GM20431 (cell line): ENCODE results near the gene MRPL21.

Experiments used
- in situ Hi-C: fragments of 300-500 bp; cut with MseI, MboI; formaldehyde crosslinking; loops from one replicate; pipeline ENCODE4 v1.15.0; 2020; ENCODE audit warnings: low sequenced_read_pairs; ENCODE audit not compliant: unreplicated experiment

Gene MRPL21

GRCh38 chr11:68935516-68936357 is 32.1 kb upstream of the MRPL21 start:
- in situ Hi-C loops = no loop called here

- in situ Hi-C loops = no loop called here
Measured at GRCh38 chr11:68935066-68935465, 31.4 kb upstream of the MRPL21 start.

GRCh38 chr11:68934666-68935065 is 31.0 kb upstream of the MRPL21 start:
- in situ Hi-C loops = no loop called here

GRCh38 chr11:68934321-68934645 is 30.7 kb upstream of the MRPL21 start:
- in situ Hi-C loops = no loop called here

- in situ Hi-C loops = no loop called here
Measured at GRCh38 chr11:68933605-68934320, 30.1 kb upstream of the MRPL21 start.

GRCh38 chr11:68932933-68933577 is 29.4 kb upstream of the MRPL21 start:
- in situ Hi-C loops = no loop called here

GRCh38 chr11:68932358-68932757 is 28.7 kb upstream of the MRPL21 start:
- in situ Hi-C loops = no loop called here

- in situ Hi-C loops = no loop called here
Measured at GRCh38 chr11:68931911-68932310, 28.3 kb upstream of the MRPL21 start.

- in situ Hi-C loops = no loop called here
Measured at GRCh38 chr11:68930991-68931855, 27.6 kb upstream of the MRPL21 start.

- in situ Hi-C loops = no loop called here
Measured at GRCh38 chr11:68929706-68930570, 26.3 kb upstream of the MRPL21 start.

GRCh38 chr11:68929135-68929534 is 25.5 kb upstream of the MRPL21 start:
- in situ Hi-C loops = no loop called here

- in situ Hi-C loops = no loop called here
Measured at GRCh38 chr11:68928136-68928880, 24.7 kb upstream of the MRPL21 start.

- in situ Hi-C loops = no loop called here
Measured at GRCh38 chr11:68927280-68928135, 23.9 kb upstream of the MRPL21 start.

GRCh38 chr11:68925611-68926010 is 22.0 kb upstream of the MRPL21 start:
- in situ Hi-C loops = no loop called here

- in situ Hi-C loops = no loop called here
Measured at GRCh38 chr11:68924073-68924925, 20.7 kb upstream of the MRPL21 start.

- in situ Hi-C loops = no loop called here
Measured at GRCh38 chr11:68923614-68924013, 20.0 kb upstream of the MRPL21 start.

- in situ Hi-C loops = no loop called here
Measured at GRCh38 chr11:68916439-68916838, 12.8 kb upstream of the MRPL21 start.
